ENCODE measurements around the gene P2RX4. TPM values are rescaled to one million over a fixed set of nuclear protein-coding genes. Genes with fewer than 3 reads are reported as not detected.
"Not testable (repeated sequence)": the region's sequence is repeated elsewhere in the genome, so short reads cannot be mapped to it uniquely, and the experiment has no call there.

P2RX4 gene
- total RNA-seq, 1 donor from 2014 or later = 11.4 TPM

GRCh38 chr12:121189131-121189530, 20.8 kb upstream of the P2RX4 start:
- DNase-seq = no peak

- no peak for DNase-seq
Measured at GRCh38 chr12:121189619-121190155, 20.2 kb upstream of the P2RX4 start.

DNA sequence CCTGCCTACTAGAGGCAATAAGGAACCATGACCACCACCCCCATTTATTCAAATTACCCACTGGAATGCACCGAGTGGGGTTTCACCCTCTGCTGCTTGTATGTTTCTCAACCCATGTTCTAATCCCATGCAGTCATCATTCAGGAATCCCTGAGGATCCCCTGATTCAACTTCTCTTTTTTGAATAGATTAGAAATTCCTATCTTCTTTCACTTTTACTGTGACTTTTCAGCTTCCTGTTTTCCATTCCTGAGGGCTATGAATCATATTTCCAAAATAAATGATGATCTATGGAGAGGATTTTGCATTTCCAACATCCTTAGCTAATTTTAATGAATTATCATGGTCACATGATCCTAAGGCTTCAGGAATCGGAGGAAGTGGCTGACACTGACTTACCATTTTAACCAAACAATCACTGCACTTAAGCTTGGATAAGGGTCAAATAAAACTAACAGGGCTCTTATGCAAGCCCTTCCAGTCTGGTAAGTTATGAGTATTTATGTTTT, 19.4 kb upstream of the P2RX4 start:
- DNase-seq = no peak

- DNase-seq = no peak
Measured at GRCh38 chr12:121191151-121191550, 18.8 kb upstream of the P2RX4 start.

GRCh38 chr12:121196902-121197301, 13.0 kb upstream of the P2RX4 start:
- DNase-seq = no peak

- no peak for DNase-seq
Measured at GRCh38 chr12:121198949-121199348, 11.0 kb upstream of the P2RX4 start.

DNA sequence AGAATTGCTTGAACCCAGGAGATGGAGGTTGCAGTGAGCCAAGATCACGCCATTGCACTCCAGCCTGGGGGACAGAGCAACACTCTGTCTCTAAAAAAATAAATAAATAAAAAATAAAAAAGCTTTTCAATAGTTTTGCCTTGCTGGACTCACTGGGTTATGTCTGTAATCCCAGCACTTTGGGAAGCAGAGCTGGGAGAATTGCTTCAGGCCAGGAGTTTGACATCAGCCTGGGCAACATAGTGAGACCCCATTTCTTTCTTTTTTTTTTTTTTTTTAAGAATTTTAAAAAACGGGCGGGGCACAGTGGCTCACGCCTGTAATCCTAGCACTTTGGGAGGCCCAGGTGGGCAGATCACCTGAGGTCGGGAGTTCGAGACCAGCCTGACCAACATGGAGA, 8.8 kb upstream of the P2RX4 start:
- DNase-seq = not testable (repeated sequence)

DNA sequence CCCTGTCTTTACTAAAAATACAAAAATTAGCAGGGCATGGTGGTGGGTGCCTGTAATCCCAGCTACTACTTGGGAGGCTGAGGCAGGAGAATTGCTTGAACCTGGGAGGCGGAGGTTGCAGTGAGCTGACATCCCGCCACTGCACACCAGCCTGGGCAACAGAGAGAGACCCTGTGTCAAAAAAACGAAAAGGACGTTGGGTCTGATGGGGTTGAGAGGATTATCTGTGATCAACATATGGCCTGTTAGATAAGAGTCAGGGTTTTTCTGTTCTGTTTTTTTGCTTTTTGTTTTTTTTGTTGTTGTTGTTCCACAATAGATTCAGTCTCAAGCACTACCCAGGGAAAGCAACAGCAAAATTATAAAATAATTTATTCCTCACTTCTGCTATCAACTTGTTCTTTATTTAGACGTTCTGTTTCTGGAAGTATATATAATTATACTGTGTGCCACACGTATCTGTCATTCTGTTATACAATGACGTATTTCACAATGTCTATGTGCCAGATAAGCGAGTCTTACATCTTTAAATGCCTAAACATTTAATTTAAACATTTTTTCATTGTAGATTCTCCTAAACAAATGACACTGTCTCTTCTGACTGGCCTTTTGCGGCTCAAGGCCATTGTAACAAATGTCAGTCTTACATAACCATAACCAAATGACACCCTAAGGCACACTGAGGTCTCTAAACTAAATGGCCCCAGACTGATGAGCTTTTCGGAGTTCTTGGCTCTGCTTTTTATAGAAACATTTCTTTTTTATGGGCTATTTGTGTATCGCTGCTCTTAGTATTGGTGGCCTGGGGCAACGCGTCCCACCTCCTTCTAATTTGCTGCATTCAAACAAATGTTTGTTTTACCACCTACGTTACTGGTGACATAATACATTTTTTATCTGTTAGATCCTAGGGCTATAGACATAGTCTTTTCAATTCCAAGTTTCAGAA, 7.2 kb upstream of the P2RX4 start:
- DNase-seq = no peak

DNA sequence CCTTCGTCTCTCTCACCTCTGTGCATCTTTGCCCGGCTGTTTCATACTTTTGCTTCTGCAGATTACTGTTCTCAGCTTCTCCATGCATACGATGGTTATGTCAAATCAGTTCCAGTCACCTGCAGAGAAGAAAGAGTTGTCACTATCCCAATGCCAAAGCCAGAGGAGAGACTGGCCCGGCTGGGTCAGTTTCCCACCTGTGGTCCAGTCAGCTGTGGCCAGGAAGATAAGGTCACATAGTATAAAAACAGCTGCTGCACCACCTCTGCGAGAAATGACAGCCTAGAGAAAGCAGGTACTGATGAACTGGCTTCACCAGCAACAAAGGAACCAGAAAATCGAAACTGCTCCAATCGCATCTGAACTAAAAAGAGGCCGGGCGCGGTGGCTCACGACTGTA, 6.4 kb upstream of the P2RX4 start:
- DNase-seq = no peak

DNA sequence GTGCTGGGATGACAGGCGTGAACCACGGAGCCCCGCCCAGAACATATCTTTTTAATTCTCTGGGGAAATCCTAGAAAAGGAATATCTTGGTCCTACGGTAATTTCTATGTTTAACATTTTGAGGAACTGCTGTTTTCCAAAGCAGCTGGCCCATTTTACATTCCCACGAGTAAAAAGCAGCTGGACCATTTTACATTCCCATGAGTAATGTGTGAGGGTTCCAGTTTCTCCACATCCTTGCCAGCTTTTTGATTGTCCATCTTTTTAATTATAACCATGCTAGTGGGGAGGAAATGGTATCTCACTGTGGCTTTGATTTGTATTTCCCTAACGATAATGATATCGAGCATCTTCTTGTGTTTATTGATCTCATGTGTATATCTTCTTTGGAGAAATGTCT, 4.4 kb upstream of the P2RX4 start:
- no peak for DNase-seq

DNA sequence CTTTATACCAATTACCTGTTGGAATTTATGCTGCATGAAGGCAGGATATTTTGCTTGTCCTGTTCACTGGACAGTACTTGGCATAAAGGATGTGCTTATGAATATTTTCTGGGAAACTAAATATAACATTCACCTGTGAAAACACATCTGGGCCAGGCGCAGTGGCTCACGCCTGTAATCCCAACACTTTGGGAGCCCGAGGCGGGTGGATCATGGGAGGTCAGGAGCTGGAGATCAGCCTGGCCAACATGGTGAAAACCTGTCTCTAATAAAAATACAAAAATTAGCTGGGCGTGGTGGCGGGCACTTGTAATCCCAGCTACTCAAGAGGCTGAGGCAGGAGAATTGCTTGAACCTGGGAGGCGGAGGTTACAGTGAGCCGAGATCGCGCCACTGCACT, 1.4 kb upstream of the P2RX4 start:
- DNase-seq = not testable (repeated sequence)

DNA sequence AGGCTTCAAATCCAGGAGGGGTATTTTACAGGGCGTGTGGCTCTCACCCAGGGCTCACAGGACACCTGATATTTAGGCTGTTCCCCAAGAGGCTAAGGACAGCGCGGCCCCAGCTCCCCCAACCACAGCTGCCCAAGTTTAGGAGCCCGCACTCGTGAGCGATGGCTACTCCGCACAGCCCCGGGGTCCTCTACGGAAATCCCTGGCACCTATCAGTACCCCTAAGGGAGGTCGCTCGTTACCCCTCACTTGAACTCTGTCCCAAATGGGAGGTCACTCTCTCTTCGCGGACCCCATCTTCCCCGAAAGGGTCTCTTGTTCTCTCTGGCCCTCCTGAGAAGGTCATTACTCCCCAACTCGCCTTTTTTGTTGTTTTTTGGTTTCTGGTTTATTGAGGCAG, 708 bp upstream of the P2RX4 start:
- DNase-seq = no peak

- no peak for DNase-seq
Measured at GRCh38 chr12:121212875-121213274, 2.9 kb downstream of the P2RX4 start.

- DNase-seq = no peak
Measured at GRCh38 chr12:121214166-121214777, 4.3 kb downstream of the P2RX4 start.

DNA sequence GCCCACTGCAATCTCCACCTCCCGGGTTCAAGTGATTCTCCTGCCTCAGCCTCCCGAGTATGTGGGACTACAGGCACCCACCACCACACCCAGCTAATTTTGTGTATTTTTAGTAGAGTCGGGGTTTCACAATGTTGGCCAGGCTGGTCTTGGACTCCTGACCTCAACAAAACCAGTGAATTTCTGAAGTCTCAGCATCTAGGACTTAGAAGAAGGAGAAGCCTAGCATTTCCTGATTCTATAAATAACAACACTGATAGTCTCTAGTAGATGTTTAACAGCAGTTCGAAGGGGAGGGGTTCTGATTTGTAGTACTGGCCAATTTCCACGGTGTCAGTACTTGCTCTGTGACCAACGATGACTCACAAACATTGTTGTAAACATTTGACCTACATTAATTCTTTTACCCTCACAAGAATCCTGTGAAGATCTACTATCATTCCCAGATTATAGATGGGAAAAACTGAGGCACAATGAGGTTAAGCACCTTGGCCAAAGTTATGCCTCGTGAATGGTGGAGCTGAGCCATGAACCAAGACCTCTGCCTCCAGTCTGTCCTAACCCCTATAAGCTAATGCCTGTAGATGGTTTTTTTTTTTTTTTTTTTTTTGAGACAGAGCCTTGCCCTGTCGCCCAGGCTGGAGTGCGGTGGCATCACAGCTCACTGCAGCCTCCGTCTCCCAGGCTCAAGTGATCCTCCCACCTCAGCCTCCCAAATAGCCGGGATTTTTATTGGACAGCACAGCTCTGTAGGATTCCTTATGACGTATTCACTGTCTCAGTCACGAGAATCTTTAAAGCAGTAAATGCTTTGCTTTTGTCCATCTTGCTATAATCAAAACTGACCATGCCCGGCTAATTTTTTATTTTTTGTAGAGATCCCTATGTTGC, 5.2 kb downstream of the P2RX4 start:
- no peak for DNase-seq

DNA sequence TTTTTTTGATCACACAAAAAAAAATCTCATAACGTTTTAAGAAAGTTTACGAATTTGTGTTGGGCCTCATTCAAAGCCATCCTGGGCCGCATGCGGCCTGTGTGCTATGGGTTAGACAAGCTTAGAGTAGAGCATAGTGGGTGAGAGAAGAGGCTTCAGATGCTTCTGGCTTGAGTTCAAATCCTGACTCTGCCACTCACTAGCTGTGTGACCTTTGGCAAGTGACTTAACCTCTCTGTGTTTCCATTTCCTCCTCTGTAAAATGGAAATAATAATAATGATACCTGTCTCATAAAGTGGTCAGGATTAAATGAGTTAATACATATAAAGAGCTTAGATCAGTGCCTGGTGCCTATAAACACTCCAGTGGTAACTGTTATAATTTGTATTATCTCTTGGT, 6.2 kb downstream of the P2RX4 start:
- DNase-seq = no peak

- no peak for DNase-seq
Measured at GRCh38 chr12:121217063-121217462, 7.1 kb downstream of the P2RX4 start.

DNA sequence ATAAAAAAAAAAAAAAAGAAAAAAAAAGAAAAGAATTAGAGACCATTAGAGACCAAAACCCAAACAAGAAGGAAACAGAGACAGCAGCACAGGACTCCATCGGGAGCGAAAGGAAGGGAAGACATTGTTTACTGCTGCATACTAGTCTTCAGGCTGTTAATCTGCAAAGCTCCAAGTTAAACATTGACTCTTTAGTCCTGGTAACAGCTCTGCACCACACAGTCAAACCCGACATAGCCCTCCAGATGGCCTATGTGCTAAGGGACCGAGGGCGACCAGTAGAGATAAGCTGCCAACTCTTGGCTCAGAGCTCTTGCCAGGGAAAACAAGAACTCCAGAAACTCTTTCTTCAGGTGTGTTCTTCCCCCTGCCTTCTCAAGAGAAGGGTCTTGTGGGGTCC, 7.8 kb downstream of the P2RX4 start:
- no peak for DNase-seq

- no peak for DNase-seq
Measured at GRCh38 chr12:121218588-121219352, 8.8 kb downstream of the P2RX4 start.

DNA sequence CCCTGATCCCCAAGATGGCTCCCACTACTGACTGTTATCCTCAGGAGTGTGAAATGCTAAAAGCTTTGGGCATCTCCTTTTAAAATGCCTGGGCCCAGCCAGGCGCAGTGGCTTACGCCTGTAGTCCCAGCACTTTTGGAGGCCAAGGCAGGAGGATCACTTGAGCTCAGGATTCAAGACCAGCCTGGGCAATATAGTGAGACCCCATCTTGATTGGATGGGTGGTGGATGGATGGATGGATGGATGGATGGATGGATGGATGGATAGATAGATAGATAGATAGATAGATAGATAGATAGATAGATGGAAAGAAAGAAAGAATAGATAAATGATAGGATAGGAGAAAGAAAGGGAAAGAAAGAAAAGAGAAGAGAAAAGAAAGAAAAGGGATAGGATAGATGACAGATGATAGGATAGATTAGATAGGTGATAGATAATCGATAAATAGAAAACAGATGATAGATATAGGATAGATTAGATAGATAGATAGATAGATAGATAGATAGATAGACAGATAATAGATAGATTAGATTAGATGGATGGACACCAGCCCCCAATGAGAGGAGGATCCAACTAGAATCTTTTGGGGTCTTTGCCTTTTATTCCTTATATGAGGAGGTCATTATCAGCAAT, 9.5 kb downstream of the P2RX4 start:
- no peak for DNase-seq

DNA sequence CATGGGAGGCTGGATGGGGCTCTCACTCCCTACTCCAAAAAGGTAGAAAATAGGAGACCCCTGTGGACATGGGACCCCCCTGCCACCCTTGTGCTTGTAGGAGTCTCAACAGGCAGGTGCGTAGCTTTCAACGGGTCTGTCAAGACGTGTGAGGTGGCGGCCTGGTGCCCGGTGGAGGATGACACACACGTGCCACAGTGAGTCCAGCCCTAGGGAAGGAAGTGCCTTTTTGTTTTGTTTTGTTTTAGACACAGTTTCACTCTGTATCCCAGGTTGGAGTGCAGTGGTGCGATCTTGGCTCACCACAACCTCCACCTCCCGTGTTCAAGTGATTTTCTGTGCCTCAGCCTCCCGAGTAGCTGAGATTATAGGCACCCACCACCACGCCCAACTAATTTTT, 12.9 kb downstream of the P2RX4 start:
- no peak for DNase-seq

Data from tongue (tissue), 2 donors.